Measurements from ENCODE around the gene BRSK2. TPM values are rescaled to one million over a fixed set of nuclear protein-coding genes. Genes with fewer than 3 reads are reported as not detected.
A peak's percentile ranks its signal among the peaks of the same experiment; 100 is the strongest.

Gene BRSK2
- total and polyA plus RNA-seq, 2 donors (not counting 1 experiment from before 2014, with no cell fraction given): 0.11 to 0.33 TPM

DNA sequence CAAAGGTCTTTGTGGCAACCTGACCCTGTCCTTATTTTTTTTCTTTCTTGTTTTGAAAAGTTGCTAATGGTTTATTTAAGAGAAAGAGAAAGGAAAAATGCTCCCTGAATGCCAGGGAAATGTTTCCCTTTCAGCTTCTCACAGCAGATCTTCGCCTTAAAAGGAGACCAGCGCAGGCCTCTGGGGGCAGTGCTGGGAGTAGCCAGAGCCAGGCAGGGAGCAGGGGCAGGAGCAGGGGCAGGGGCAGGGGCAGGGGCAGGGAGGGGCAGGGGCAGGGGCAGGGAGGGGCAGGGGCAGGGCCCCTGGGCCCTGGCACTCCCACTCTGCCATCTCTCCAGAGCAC is 91.7 kb downstream of the BRSK2 start:
- no peaks in the 10 kb centered on the region for H3K36me3 ChIP-seq (ENCODE audit: control insufficient read depth, insufficient read depth, low read length)
- H3K9me3 ChIP-seq (ENCODE audit: control insufficient read depth, insufficient read depth, low read depth, low read length): no peaks in the 10 kb centered on the region
- H2AFZ ChIP-seq (ENCODE audit: low read length): no peak overlapping the region
- DNase-seq (ENCODE audit: low read depth in 2 of 2): no peak
- no peak overlapping the region for H3K9ac ChIP-seq (ENCODE audit: insufficient read depth, low read length)
- H3K79me2 ChIP-seq (ENCODE audit: control insufficient read depth, insufficient read depth, low read length): no peaks in the 10 kb centered on the region
- no peaks in the 10 kb centered on the region for H3K4me1 ChIP-seq (ENCODE audit: control insufficient read depth, extremely low read depth, insufficient read depth, low read length)
- no peaks in the 10 kb centered on the region for H3K27me3 ChIP-seq (ENCODE audit: control insufficient read depth, insufficient read depth, low read length)
- no peak overlapping the region for H3K27ac ChIP-seq (ENCODE audit: insufficient read depth, low read length)
- no peak overlapping the region for H3K4me2 ChIP-seq (ENCODE audit: extremely low read depth, insufficient read depth, low read length)
- no peak overlapping the region for H3K4me3 ChIP-seq (replicated peaks in 1 of 4; ENCODE audit: control extremely low read depth in 1 of 4, insufficient read depth in 1 of 4, low read depth in 3 of 4, low read length in 4 of 4)
- TF ChIP-seq, protein P1, sequence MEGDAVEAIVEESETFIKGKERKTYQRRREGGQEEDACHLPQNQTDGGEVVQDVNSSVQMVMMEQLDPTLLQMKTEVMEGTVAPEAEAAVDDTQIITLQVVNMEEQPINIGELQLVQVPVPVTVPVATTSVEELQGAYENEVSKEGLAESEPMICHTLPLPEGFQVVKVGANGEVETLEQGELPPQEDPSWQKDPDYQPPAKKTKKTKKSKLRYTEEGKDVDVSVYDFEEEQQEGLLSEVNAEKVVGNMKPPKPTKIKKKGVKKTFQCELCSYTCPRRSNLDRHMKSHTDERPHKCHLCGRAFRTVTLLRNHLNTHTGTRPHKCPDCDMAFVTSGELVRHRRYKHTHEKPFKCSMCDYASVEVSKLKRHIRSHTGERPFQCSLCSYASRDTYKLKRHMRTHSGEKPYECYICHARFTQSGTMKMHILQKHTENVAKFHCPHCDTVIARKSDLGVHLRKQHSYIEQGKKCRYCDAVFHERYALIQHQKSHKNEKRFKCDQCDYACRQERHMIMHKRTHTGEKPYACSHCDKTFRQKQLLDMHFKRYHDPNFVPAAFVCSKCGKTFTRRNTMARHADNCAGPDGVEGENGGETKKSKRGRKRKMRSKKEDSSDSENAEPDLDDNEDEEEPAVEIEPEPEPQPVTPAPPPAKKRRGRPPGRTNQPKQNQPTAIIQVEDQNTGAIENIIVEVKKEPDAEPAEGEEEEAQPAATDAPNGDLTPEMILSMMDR (conservative IDR thresholded peaks at IDR 0.05 in 1 of 2, IDR thresholded peaks at IDR 0.05 in 1 of 2; ENCODE audit: low read depth in 1 of 2, low read length in 2 of 2): no peak
- no peak for TF ChIP-seq EZH2 (IDR thresholded peaks at IDR 0.05; ENCODE audit: low read length, missing control alignments)
- H4K20me1 ChIP-seq (ENCODE audit: control insufficient read depth, extremely low read depth, insufficient read depth, low read length): no peaks in the 10 kb centered on the region

DNA sequence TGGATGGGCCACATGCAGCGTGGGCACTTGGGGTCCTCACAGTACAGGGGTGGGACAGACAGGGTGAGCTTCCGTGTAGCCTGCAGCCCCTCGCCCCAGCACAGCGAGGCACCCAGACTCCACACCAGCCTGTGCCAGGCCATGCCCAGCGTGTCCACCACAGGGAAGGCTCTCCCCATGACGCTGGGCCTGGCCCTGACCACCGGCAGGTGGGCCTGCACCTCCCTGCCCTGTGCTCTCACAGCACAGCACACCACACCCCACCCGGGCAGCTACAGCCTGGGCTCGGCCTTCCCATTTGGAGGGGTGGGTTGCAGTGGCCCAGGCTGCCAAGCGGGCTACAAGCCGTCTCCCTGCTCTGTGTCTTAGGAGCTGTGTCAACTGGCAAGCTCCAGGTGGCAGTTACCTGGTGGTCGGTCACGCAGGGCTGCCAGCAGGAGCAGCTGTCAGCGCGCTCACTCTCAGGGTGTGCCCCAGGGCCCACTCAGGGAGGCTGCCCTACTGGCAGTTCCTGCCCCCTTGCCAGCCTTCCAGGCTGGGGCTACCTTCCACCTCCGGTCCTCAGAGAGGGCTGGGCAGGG is 92.2 kb downstream of the BRSK2 start:
- H3K4me1 ChIP-seq (ENCODE audit: control insufficient read depth, extremely low read depth, insufficient read depth, low read length): no peaks in the 10 kb centered on the region
- H3K36me3 ChIP-seq (ENCODE audit: control insufficient read depth, insufficient read depth, low read length): no peaks in the 10 kb centered on the region
- no peaks in the 10 kb centered on the region for H3K27me3 ChIP-seq (ENCODE audit: control insufficient read depth, insufficient read depth, low read length)
- H4K20me1 ChIP-seq (ENCODE audit: control insufficient read depth, extremely low read depth, insufficient read depth, low read length): no peaks in the 10 kb centered on the region
- H3K79me2 ChIP-seq (ENCODE audit: control insufficient read depth, insufficient read depth, low read length): no peaks in the 10 kb centered on the region
- TF ChIP-seq, protein P1 (conservative IDR thresholded peaks at IDR 0.05 in 1 of 2, IDR thresholded peaks at IDR 0.05 in 1 of 2; ENCODE audit: low read depth in 1 of 2, low read length in 2 of 2): no peak
- no peak for TF ChIP-seq EZH2 (IDR thresholded peaks at IDR 0.05; ENCODE audit: low read length, missing control alignments)
- H3K27ac ChIP-seq (ENCODE audit: insufficient read depth, low read length): no peak overlapping the region
- no peak overlapping the region for H2AFZ ChIP-seq (ENCODE audit: low read length)
- H3K4me2 ChIP-seq (ENCODE audit: extremely low read depth, insufficient read depth, low read length): no peak overlapping the region
- H3K9me3 ChIP-seq (ENCODE audit: control insufficient read depth, insufficient read depth, low read depth, low read length): no peaks in the 10 kb centered on the region
- H3K9ac ChIP-seq (ENCODE audit: insufficient read depth, low read length): no peak overlapping the region
- DNase-seq (ENCODE audit: low read depth in 2 of 2): no peak
- no peak overlapping the region for H3K4me3 ChIP-seq (replicated peaks in 1 of 4; ENCODE audit: control extremely low read depth in 1 of 4, insufficient read depth in 1 of 4, low read depth in 3 of 4, low read length in 4 of 4)

DNA sequence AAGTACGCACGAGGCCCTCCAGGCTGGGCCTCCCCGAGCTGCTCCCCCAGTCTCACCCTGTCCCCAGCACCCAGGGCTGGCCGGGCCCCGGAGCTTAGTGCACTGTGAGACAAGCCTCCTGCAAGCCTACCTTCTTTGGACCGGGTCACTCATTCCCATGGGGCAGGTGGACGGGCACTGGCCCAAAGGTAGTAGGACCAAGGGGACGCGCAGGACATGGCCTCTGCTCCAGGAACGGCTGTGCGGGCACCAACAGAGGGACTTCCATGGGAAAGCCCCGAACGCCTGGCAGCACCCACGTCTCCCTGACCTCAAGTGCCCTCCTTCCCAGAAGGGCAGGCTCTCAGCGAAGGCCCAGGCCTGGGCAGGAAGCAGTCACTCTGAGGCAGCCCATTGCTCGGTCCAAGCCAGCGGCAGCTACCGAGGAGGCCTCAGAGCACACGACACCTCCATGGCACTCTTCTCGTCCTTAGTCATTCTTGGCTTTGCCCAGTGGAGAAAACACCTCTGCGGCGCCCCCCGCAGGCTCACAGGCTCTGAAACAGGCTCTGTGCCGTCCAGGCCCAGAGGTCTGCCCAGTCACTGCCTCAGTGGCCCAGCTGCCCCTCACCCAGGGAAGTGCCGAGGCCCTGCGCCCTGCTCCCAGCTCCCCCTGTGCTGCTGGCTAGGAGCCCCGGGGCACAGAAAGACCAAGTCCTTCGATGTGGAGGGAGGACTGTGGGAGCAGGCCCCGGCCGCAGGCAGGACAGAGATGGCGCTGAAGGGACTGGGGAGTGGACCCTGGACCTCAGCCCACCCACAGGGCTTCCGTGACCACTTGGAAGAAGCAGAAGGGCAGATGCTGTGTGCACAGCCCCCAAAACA is 93.1 kb downstream of the BRSK2 start:
- no peaks in the 10 kb centered on the region for H3K79me2 ChIP-seq (ENCODE audit: control insufficient read depth, insufficient read depth, low read length)
- H3K4me2 ChIP-seq (ENCODE audit: extremely low read depth, insufficient read depth, low read length): no peak overlapping the region
- no peak for TF ChIP-seq EZH2 (IDR thresholded peaks at IDR 0.05; ENCODE audit: low read length, missing control alignments)
- TF ChIP-seq, protein P1 (conservative IDR thresholded peaks at IDR 0.05 in 1 of 2, IDR thresholded peaks at IDR 0.05 in 1 of 2; ENCODE audit: low read depth in 1 of 2, low read length in 2 of 2): peak in 1 of 2 donors; percentile 4

More for the DNA sequence above, 93.1 kb downstream of the BRSK2 start:
- no peaks in the 10 kb centered on the region for H3K36me3 ChIP-seq (ENCODE audit: control insufficient read depth, insufficient read depth, low read length)
- H3K27me3 ChIP-seq (ENCODE audit: control insufficient read depth, insufficient read depth, low read length): no peaks in the 10 kb centered on the region
- DNase-seq (ENCODE audit: low read depth in 2 of 2): no peak
- H3K4me3 ChIP-seq (replicated peaks in 1 of 4; ENCODE audit: control extremely low read depth in 1 of 4, insufficient read depth in 1 of 4, low read depth in 3 of 4, low read length in 4 of 4): no peak overlapping the region
- H3K9me3 ChIP-seq (ENCODE audit: control insufficient read depth, insufficient read depth, low read depth, low read length): no peaks in the 10 kb centered on the region
- no peak overlapping the region for H3K27ac ChIP-seq (ENCODE audit: insufficient read depth, low read length)
- no peak overlapping the region for H3K9ac ChIP-seq (ENCODE audit: insufficient read depth, low read length)
- H3K4me1 ChIP-seq (ENCODE audit: control insufficient read depth, extremely low read depth, insufficient read depth, low read length): no peaks in the 10 kb centered on the region
- no peak overlapping the region for H2AFZ ChIP-seq (ENCODE audit: low read length)
- no peaks in the 10 kb centered on the region for H4K20me1 ChIP-seq (ENCODE audit: control insufficient read depth, extremely low read depth, insufficient read depth, low read length)
